Putamen (tissue), 1 donor: ENCODE data around the gene TERC.
"Not testable (repeated sequence)": the region's sequence is repeated elsewhere in the genome, so short reads cannot be mapped to it uniquely, and the experiment has no call there.

Experiments used
- DNase-seq: peaks from one replicate; pipeline ENCODE4 v3.0.0-alpha.2; 2016; ENCODE audit warnings: low spot score

Gene TERC

DNA sequence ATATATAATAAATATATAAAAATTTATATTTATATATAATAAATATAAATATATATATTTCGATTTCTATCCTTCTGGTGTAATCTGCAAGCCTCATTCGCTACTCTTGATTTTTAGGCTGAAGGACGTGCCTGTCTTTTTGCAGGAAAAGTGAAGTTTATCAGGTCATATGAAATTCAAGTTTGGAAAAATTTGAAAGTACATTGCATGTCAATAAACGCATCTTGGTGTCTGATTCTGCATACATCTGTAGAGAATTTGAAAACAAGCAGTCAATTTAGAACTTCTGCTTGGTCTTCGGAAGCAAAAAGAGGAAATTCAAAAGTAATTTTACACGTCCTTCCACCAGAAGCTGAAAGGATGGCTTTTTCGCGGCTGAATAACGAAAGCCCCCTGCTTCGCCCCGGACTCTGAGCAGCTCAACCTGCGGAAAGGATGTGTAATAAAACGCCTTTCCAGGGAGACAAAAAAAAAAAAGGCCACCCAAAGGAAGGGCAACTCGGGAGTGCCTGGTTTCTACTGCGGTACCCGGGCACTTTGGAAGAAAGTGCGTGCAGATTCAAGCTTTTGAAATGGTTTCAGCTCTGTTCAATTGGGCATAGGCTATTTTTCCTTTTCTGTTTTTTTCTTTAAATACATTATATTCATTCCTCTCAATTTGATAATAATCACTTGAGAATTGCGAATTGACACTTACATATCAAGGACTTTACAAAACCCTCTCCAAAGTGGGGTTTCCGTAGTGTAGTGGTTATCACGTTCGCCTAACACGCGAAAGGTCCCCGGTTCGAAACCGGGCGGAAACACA is 6.8 kb upstream of the TERC start:
- peak; percentile 86 for DNase-seq

DNA sequence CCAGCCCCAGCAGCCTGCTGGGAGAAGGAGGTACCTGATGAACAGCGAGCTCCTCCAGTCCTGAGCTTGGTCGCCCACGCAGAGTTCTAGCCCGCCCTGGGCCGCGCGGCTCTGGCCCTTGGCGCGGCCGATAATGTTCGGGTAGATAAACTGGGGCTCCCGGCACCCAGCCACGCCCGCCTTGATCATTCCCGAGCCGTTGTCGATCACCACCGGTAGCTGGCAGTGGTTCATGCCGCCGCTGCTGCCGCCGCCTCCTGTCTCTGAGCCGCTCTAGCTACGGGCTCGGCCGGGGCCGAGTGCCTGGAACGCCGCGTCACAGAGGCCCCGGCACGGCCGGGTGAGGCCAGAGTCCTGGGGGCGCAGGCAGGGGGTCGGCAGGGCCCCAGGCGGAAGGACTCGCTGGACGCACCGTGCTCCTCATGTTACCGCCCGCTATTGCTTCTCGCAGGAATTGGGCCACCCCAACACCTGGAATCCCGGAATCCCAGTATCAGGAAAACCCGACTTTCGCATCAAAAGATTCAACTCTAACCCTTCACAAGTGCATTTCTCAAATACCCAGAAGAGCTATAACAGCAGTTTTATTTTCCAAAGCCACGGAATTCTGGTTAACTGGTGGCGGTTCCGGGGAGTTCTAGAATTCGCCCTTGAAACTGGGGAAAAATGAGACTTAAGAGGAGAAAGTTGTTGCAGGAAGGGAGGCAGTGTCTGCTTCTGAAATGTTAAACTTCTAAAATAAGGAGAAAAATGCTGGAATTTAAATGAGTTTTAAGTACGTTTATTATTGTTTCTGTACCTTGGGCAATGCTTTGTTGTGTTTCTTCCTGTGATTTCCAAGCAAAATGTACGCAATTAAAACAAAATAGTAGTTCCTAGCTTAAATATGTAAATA is 4.7 kb upstream of the TERC start, which contains the start of gene ACTRT3:
ACTRT3 (minus strand) TSS at position 275 of the 895 bp plus-strand sequence; CDS start at position 234, 41 bp downstream.
- DNase-seq = peak; percentile 64

DNA sequence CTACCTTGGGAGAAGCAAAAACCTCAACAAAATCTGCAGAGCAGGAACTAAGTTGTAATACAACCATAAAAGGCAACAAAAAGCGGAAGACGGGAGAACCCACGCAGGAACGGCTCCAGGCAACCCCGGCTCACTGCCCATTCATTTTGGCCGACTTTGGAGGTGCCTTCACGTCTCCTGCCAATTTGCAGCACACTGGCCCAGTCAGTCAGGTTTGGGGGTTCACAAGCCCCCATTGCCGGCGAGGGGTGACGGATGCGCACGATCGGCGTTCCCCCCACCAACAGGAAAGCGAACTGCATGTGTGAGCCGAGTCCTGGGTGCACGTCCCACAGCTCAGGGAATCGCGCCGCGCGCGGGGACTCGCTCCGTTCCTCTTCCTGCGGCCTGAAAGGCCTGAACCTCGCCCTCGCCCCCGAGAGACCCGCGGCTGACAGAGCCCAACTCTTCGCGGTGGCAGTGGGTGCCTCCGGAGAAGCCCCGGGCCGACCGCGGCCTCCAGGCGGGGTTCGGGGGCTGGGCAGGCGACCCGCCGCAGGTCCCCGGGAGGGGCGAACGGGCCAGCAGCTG is 463 bp downstream of the TERC start:
- peak; percentile 65 for DNase-seq

DNA sequence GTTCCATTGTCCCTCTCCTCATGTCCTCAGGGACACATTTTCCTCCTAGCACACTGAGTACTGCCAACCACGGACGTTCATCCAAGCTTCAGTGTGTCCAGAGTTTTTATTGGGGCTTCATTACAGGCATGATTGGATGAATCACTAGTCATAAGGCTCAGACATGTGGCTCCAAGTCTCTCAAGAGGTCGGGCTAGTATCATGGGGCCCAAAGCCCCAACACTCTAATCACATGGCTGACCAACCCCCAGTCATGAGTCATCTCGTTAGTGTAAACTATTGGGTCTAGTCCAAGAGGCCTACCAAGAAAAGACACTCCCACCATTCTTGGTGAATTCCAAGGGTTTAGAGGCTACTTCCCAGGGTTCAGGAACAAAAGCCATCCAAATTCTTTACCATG is 4.4 kb downstream of the TERC start:
- no peak for DNase-seq

- no peak for DNase-seq
These were observed 5.6 kb downstream of the TERC start for GRCh38 chr3:169759256-169759655.

DNA sequence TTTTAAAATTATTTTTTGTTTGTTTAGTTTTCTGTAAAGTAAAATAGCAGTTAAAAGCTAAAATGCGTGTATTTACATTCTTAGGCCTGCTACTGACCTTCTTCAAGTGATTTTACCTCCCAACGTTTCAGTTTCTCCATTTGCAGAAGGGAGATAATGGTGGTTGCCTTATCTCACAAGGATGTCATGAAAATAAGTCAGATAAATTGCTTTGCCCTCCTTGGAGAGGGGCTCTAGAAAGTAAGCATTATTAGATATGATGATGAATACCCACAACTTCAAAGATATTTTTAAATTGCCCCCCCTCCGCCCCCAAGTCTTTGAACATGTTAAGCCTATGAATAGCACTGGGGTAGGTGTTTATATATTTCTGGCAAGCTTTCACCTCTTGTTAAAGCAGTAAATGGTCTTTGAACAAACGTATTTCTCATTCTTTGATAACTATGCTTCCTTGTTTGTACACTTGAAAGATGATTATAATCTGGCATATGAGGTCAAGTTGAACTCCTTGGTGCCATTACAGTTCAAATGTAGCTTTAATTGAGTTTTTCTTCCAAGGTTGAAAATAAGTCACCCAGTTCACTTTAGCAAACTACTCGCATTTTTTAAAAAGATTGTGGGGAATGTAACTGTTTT is 6.4 kb downstream of the TERC start:
- DNase-seq = no peak

DNA sequence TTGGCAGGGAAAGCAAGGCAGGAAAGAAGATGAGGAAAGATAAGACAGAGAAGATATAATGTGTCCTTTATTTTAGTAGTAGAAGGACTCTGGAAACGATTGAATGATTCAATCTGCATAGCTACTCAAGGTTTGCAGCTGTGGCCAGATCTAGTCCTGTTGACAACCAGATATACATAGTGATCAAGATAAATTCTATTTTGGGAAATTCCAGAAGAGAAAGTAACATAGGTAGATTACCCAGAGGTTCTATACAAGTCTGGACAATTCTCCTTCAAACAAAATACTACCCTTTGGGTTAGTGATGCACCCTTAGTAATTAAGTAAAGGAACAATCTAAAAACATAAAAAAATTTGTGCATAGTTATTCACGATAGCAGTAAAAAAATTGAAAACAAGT is 9.4 kb downstream of the TERC start:
- DNase-seq = no peak

- no peak for DNase-seq
These were observed 10.1 kb downstream of the TERC start for GRCh38 chr3:169754711-169755110.

DNA sequence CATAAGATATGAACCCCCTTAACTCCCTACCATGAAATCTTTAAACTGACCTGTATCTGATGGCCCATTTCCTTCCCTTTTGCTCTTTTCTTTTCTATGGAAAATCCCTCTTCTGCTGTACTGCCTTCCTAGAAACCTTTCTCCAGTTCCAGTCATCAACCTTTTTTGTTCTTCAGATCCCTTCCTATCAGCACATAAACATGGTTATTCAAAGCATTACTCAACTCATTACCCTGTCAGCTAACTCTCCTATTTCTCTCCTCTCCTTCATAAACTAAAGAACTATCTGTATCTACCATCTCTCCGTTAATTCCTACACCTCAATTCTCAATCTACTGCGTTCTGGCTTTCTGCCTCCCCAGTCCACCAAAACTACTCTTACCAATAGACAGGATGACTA is 13.0 kb downstream of the TERC start:
- DNase-seq = no peak

DNA sequence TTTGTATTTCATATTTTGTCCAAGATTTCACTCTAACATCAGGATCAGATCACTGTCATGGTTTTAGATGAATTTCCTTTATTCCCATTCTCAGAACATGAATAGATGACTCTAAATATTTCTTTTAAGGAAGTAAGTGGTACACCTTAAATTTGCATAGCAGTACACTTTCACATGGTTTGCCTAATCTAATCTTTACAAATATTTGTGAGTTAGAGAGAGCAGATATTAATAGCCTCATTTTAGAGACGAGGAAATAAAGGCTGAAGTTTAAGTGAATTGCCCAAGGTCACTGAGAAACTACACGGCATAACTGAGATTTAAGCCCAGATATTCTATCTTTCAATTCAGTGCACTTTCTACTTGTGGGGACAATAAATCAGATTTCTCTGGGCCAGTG is 14.2 kb downstream of the TERC start:
- no peak for DNase-seq

DNA sequence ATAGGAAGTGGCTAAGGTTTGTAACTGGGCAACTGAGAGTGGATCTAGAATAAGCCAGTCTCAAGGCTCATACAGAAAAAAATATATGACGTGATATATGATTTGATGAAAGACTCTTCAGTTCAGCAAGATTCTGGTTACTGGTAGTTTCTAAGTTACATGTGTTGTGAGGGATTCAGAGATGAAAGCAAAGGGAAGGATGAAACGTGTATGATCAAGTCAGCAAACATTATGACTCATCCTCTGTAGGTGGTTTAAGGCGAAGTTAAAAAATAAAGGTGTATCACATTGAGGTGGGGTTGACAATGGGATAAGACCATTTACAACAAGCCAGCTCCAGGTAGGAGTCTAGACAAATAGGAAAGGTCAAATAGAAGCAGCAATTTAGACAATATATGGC is 16.2 kb downstream of the TERC start:
- DNase-seq = no peak

DNA sequence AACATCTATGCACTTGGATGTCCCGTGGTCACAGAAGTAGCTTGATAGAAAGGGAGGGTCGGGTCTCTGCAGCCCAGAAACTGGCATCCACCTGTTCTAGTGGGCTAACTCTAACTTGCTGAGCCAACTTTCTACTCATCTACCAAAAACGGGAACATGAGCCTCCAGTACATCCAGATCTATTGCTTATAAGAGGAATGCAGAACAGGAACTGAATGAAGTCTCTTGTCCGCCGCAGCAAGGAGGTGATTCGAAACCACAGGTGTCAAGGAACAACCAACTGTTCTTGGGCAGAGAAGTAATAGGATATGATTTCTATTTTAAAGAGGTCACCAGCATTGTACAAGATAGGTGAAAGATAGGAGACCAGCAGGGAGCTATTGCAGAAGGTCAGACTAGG is 17.9 kb downstream of the TERC start:
- no peak for DNase-seq

DNA sequence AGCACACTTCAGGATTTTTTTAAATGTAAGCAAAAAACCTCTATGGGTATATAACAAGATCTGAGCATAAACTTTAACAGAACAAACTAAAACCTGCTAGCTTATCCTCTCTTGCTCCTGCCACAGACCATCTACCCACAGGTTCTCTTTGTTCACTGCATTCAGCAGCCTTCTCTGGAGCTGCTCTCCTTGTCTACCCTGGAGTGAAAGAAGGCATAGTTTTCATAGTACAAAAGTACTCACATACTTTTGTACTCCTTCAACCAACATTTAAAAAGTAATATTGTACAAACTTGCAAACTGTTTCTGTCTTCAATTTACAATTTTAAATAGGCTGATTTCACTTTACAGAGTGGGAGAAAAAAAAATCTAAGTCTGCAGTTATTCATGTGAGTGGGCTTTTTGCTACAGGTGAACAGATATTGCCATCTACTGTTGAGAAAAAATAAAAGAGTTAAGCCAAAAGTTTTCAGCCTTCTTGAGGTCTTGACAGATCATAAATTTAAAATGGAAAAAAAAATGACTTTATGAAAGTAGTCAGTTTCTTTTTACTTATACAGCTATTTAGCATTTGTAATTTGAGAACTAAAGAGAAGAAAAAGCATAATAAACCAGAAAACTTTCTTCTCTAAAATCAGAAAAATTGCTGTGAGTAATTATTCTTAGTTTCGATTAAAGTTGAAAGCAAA is 20.4 kb downstream of the TERC start:
- no peak for DNase-seq

DNA sequence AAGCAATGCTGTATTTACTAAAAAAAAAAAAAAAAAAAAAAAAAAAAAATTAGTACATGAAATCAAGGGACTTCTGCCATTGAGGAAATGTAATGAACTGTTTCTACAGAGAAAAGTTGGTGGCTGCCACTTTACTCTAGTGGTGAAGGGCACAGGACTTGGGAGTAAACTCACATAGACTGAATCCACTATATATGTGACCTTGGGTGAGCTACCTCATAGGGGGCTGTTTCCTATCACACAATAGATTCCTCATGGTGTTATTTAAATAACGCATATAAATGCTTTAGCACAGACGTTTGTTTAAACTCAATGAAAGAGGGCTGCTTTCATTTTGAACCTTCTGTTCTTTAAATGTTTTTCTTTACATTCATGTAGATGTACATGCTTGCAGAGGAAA is 25.8 kb downstream of the TERC start:
- no peak for DNase-seq

DNA sequence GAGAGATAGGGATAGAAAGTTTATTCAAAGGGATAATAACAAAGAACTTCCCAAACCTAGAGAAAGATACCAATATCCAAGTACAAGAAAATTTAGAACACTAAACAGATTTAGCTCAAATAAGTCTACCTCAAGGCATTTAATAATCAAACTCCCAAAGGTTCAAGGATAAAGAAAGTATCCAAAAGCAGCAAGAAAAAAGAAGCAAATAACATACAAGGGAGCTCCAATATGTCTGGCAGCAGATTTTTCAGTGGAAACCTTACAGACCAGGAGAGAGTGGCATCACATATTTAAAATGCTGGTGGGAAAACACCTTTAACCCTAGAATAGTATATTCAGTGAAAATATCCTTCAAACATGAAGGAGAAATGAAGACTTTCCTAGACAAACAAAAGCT is 33.0 kb downstream of the TERC start:
- DNase-seq = not testable (repeated sequence)

- no peak for DNase-seq
These were observed 42.1 kb downstream of the TERC start for GRCh38 chr3:169722724-169723123.

DNA sequence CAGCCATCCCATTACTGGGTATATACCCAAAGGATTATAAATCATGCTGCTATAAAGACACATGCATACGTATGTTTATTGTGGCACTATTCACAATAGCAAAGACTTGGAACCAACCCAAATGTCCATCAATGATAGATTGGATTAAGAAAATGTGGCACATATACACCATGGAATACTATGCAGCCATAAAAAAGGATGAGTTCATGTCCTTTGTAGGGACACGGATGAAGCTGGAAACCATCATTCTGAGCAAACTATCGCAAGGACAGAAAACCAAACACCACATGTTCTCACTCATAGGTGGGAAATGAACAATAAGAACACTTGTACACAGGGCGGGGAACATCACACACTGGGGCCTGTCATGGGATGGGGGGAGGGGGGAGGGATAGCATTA is 46.4 kb downstream of the TERC start:
- not testable (repeated sequence) for DNase-seq
